Gastrocnemius medialis (tissue), 4 donors: ENCODE data around the gene MYO1G.

Experiments
- POLR2A ChIP-seq, 2 donors: fragments of 450-650 bp; IDR thresholded peaks; one replicate each; pipeline ENCODE4 v1.6.1; 2017; ENCODE audit warnings: antibody characterized with exemption in 2 of 2, mild to moderate bottlenecking in 2 of 2, moderate library complexity in 2 of 2
- TF ChIP-seq, protein P1 (sequence below), 5 experiments: fragments of 450-650 bp in 3 of 5; fragments of 200-600 bp in 2 of 5; sonication (generic) in 2 of 5; IDR thresholded peaks in 4 of 5; conservative IDR thresholded peaks in 1 of 5; 1 replicate in 4 of 5; 2 replicates in 1 of 5; pipeline ENCODE4 v1.5.1; 2016 to 2019; ENCODE audit warnings: antibody characterized with exemption in 5 of 5, mild to moderate bottlenecking in 3 of 5, moderate library complexity in 3 of 5

DNA sequence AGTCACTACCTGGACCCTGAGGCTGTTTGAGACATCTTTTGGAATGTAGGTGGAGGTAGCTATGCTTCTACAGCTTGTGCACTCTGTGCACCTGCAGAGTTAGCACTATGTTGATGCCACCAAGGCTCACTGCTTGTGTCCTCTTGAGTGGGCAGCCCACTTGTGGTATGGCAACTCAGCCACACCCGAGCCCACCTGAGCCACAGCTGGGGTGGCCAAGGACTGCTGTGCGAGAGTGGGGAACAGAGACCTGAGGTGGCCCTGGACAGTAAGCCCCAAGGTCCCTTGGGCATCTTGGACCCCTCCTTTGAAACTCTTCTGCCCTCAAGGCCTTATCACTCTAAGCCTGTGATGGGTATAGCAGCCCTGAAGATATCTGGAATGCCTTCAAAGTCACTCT, 25.7 kb downstream of the MYO1G start:
- TF ChIP-seq, protein P1, sequence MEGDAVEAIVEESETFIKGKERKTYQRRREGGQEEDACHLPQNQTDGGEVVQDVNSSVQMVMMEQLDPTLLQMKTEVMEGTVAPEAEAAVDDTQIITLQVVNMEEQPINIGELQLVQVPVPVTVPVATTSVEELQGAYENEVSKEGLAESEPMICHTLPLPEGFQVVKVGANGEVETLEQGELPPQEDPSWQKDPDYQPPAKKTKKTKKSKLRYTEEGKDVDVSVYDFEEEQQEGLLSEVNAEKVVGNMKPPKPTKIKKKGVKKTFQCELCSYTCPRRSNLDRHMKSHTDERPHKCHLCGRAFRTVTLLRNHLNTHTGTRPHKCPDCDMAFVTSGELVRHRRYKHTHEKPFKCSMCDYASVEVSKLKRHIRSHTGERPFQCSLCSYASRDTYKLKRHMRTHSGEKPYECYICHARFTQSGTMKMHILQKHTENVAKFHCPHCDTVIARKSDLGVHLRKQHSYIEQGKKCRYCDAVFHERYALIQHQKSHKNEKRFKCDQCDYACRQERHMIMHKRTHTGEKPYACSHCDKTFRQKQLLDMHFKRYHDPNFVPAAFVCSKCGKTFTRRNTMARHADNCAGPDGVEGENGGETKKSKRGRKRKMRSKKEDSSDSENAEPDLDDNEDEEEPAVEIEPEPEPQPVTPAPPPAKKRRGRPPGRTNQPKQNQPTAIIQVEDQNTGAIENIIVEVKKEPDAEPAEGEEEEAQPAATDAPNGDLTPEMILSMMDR (IDR thresholded peaks at IDR 0.05 in 4 of 5, conservative IDR thresholded peaks at IDR 0.05 in 1 of 5) = no peak
- no peak for TF ChIP-seq POLR2A (IDR thresholded peaks at IDR 0.05)
